H1 (cell line): ENCODE results near the gene AK5. TPM values are rescaled to one million over a fixed set of nuclear protein-coding genes. Genes with fewer than 3 reads are reported as not detected.

ENCODE experiments used
- CTCF ChIA-PET: fragments of 300-600 bp; sonication (Branson Sonifier 250); formaldehyde crosslinking; loops from one replicate; lab custom pipeline; 2021; ENCODE audit not compliant: partially characterized antibody; lab: Charles Lee
- POLR2A ChIA-PET: fragments of 300-600 bp; sonication (Branson Sonifier 250); formaldehyde crosslinking; loops from one replicate; lab custom pipeline; 2021; ENCODE audit warnings: inconsistent platforms; ENCODE audit not compliant: partially characterized antibody; lab: Charles Lee
- DNase-seq, 2 experiments: peaks; one replicate each; pipeline versions ENCODE4 v3.0.0 to v3.0.0-alpha.2; 2010 to 2022; ENCODE audit warnings: low spot score in 2 of 2, low read depth in 1 of 2, mixed read lengths in 1 of 2
- FAIRE-seq: peaks from 2 replicates; lab custom pipeline; 2011; peaks lifted over from hg19 to GRCh38; lab: Jason Lieb, UNC
- H2AFZ ChIP-seq: 2 replicates; pipeline ENCODE4 v1.8.1; 2012; ENCODE audit warnings: low read length, inconsistent platforms
- H2AK5ac ChIP-seq: 2 replicates; pipeline ENCODE4 v1.6.1; 2013; ENCODE audit warnings: low read depth, low read length
- H2BK120ac ChIP-seq: replicated peaks from 2 replicates; pipeline ENCODE3; 2013; ENCODE audit warnings: low read depth, low read length, inconsistent platforms
- H2BK12ac ChIP-seq: 2 replicates; pipeline ENCODE4 v1.6.1; 2013; ENCODE audit warnings: low read depth, low read length
- H2BK15ac ChIP-seq: 2 replicates; pipeline ENCODE4 v1.6.1; 2013; ENCODE audit warnings: low read length
- H2BK20ac ChIP-seq: 2 replicates; pipeline ENCODE4 v1.6.1; 2013; ENCODE audit warnings: low read length
- H2BK5ac ChIP-seq: 2 replicates; pipeline ENCODE4 v1.6.1; 2013; ENCODE audit warnings: low read depth, low read length
- H3K14ac ChIP-seq: 2 replicates; pipeline ENCODE4 v1.6.1; 2013; ENCODE audit warnings: inconsistent platforms; ENCODE audit not compliant: insufficient read length
- H3K18ac ChIP-seq: 2 replicates; pipeline ENCODE4 v1.6.1; 2013; ENCODE audit warnings: low read length; ENCODE audit errors: extremely low read depth
- H3K23ac ChIP-seq: 2 replicates; pipeline ENCODE4 v1.6.1; 2013; ENCODE audit warnings: inconsistent platforms; ENCODE audit not compliant: insufficient read length
- H3K23me2 ChIP-seq: 2 replicates; pipeline ENCODE4 v1.6.1; 2013; ENCODE audit warnings: low read depth, low read length
- H3K27ac ChIP-seq: 2 replicates; pipeline ENCODE4 v1.6.1; 2011; ENCODE audit warnings: low read depth, low read length, inconsistent platforms
- H3K27me3 ChIP-seq, 4 experiments: replicated peaks in 1 of 4; 1 replicate in 1 of 4; 2 replicates in 3 of 4; pipeline versions ENCODE4 v1.6.1 to v1.8.1; 2011 to 2013; ENCODE audit warnings: low read length in 3 of 4, mild to moderate bottlenecking in 3 of 4, inconsistent platforms in 2 of 4, mixed read lengths in 2 of 4, moderate library complexity in 1 of 4; ENCODE audit not compliant: control insufficient read depth in 3 of 4, insufficient read depth in 3 of 4; ENCODE audit errors: extremely low read depth in 1 of 4
- H3K36me3 ChIP-seq, 4 experiments: 2 replicates each; pipeline versions ENCODE4 v1.6.1 to v1.8.1; 2011 to 2013; ENCODE audit warnings: mild to moderate bottlenecking in 4 of 4, low read length in 3 of 4, moderate library complexity in 2 of 4, control low read depth in 1 of 4, inconsistent platforms in 1 of 4; ENCODE audit not compliant: insufficient read depth in 4 of 4, control insufficient read depth in 2 of 4
- H3K4ac ChIP-seq: replicated peaks from 2 replicates; pipeline ENCODE3; 2013; ENCODE audit warnings: low read length, low read depth, mixed read lengths, inconsistent platforms; ENCODE audit not compliant: insufficient read length
- H3K4me1 ChIP-seq, 4 experiments: replicated peaks in 1 of 4; 1 replicate in 1 of 4; 2 replicates in 3 of 4; pipeline versions ENCODE4 v1.6.1 to v1.8.1; 2011 to 2013; ENCODE audit warnings: low read length in 3 of 4, inconsistent platforms in 2 of 4, mixed read lengths in 1 of 4; ENCODE audit not compliant: insufficient read depth in 4 of 4, control insufficient read depth in 3 of 4
- H3K4me2 ChIP-seq, 2 experiments: 2 replicates each; pipeline versions ENCODE4 v1.6.1 to v1.8.1; 2011 to 2013; ENCODE audit warnings: low read depth in 2 of 2, low read length in 2 of 2, control low read depth in 1 of 2, inconsistent platforms in 1 of 2, mild to moderate bottlenecking in 1 of 2; ENCODE audit not compliant: insufficient read depth in 1 of 2
- H3K4me3 ChIP-seq, 4 experiments: fragments of 200-600, 300-600 bp in 1 of 4; sonication (generic), shearing (Covaris generic), sonication (Bioruptor Twin) in 1 of 4; 2 replicates each; pipeline versions ENCODE4 v1.5.1 to v1.8.1; 2011 to 2016; ENCODE audit warnings: low read length in 4 of 4, low read depth in 3 of 4, control low read depth in 2 of 4, inconsistent platforms in 2 of 4, mild to moderate bottlenecking in 2 of 4, mixed read lengths in 1 of 4, moderate library complexity in 1 of 4; ENCODE audit not compliant: insufficient read depth in 2 of 4; ENCODE audit errors: extremely low read depth in 1 of 4
- H3K56ac ChIP-seq: replicated peaks from 2 replicates; pipeline ENCODE3; 2013; ENCODE audit warnings: low read depth, mild to moderate bottlenecking, mixed read lengths, low read length, inconsistent platforms; ENCODE audit not compliant: insufficient read length
- H3K79me1 ChIP-seq: 2 replicates; pipeline ENCODE4 v1.6.1; 2013; ENCODE audit warnings: low read depth, low read length, control low read depth
- H3K79me2 ChIP-seq, 2 experiments: 2 replicates each; pipeline versions ENCODE4 v1.6.1 to v1.8.1; 2012 to 2013; ENCODE audit warnings: low read length in 2 of 2, mild to moderate bottlenecking in 2 of 2, inconsistent platforms in 1 of 2; ENCODE audit not compliant: insufficient read depth in 2 of 2, control insufficient read depth in 1 of 2
- H3K9ac ChIP-seq, 4 experiments: replicated peaks in 1 of 4; 1 replicate in 1 of 4; 2 replicates in 3 of 4; pipeline versions ENCODE4 v1.6.1 to v1.8.1; 2011 to 2013; ENCODE audit warnings: low read depth in 3 of 4, low read length in 3 of 4, control low read depth in 2 of 4, mild to moderate bottlenecking in 2 of 4, moderate library complexity in 2 of 4, inconsistent platforms in 1 of 4; ENCODE audit errors: extremely low read depth in 1 of 4
- H3K9me3 ChIP-seq, 2 experiments: 2 replicates each; pipeline versions ENCODE4 v1.6.1 to v1.8.1; 2012 to 2013; ENCODE audit warnings: mild to moderate bottlenecking in 2 of 2, moderate library complexity in 2 of 2, control low read depth in 1 of 2, inconsistent platforms in 1 of 2, low read depth in 1 of 2, low read length in 1 of 2, mixed read lengths in 1 of 2; ENCODE audit not compliant: insufficient read depth in 2 of 2
- H4K20me1 ChIP-seq, 2 experiments: replicated peaks in 1 of 2; 2 replicates each; pipeline versions ENCODE3 to v1.8.1; 2011 to 2013; ENCODE audit warnings: inconsistent platforms in 2 of 2, low read length in 2 of 2, mild to moderate bottlenecking in 1 of 2; ENCODE audit not compliant: insufficient read depth in 2 of 2, control insufficient read depth in 1 of 2
- H4K5ac ChIP-seq: 2 replicates; pipeline ENCODE4 v1.6.1; 2013; ENCODE audit warnings: low read length, low read depth, mixed read lengths, inconsistent platforms; ENCODE audit not compliant: insufficient read length
- H4K8ac ChIP-seq: 2 replicates; pipeline ENCODE4 v1.8.0; 2013; ENCODE audit warnings: mild to moderate bottlenecking, moderate library complexity, low read length, inconsistent platforms; ENCODE audit not compliant: insufficient read depth; ENCODE audit errors: extremely low read depth
- H4K91ac ChIP-seq: replicated peaks from 2 replicates; pipeline ENCODE3; 2013; ENCODE audit warnings: low read length, mixed read lengths, inconsistent platforms; ENCODE audit not compliant: insufficient read length
- POU5F1 ChIP-seq: IDR thresholded peaks from 2 replicates; pipeline ENCODE4 v1.6.1; 2011; ENCODE audit warnings: low read depth, mild to moderate bottlenecking, low read length, moderate library complexity
- WGBS, 2 experiments: shearing (Covaris generic) in 1 of 2; methylation state at CpG; one replicate each; pipeline versions ENCODE4 v1.1.6 to v1.1.7; 2013 to 2015; ENCODE audit warnings: low lambda C conversion rate in 2 of 2, mixed read lengths in 2 of 2, inconsistent platforms in 1 of 2, low coverage in 1 of 2, missing lambda C conversion rate in 1 of 2; ENCODE audit not compliant: insufficient replicate concordance in 2 of 2, insufficient coverage in 1 of 2, insufficient read length in 1 of 2; ENCODE audit errors: extremely low coverage in 1 of 2, missing lambda C conversion rate in 1 of 2; 5-methylcytosine and 5-hydroxymethylcytosine counted together
- polyA plus RNA-seq, 7 experiments: library from polyadenylated mRNA; depleted of rRNA in 3 of 7; stranded (reverse) in 5 of 7; unstranded in 2 of 7; fragments of >200 nt in 5 of 7; fragments of 200-250 nt in 2 of 7; gene quantifications; 1 replicate in 5 of 7; 2 replicates in 1 of 7; 4 replicates in 1 of 7; pipeline versions ENCODE4 v1.2.1 to v1.2.3, GENCODE V29; 2011 to 2013; ENCODE audit warnings: missing spikeins in 2 of 7, mixed read lengths in 2 of 7
- total RNA-seq: library from RNA; stranded (reverse); fragmentation: NEBNext Ultra II Directional; extraction: Animal tissue kit (Norgen Biotek cat#: 25700); gene quantifications from 2 replicates; pipeline ENCODE4 v1.2.1, GENCODE V29; 2021

The AK5 gene
- total and polyA plus RNA-seq, 2 of the 8 experiments (the other 6 are each of a cell fraction or from before 2014, with no cell fraction given): 2.0 to 7.1 TPM

DNA sequence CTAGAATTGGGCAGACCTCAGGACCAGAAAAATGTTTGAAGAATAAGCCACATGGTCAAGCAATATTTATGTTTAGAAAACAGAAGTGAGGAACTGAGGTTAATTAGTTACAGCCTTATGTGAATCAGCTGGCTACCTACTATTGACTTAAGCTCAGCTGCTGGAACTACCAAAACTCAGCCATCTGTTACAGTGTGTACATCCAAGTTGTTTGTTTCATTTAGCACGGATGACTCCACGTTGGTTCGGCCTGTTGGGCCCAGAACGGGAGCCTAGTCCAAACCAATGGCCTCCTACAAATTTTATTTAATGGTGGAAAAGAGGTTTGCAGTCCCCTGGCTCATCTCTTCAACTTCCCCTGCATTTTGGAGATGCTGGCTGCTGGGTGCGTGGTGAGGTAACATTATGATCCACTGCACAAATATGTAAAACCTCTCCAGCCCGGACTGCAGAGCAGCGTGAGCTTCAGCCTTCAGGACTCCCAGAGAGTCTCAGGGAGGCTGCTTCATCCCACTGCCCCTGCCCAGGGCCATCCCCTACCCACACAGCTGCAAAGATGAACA lies 257.2 kb downstream of the AK5 start:
- Histone ChIP-seq H2BK15ac (no peak overlapping the region), H3K79me1 (no peaks in the 10 kb centered on the region), H2BK20ac (no peak overlapping the region), H3K23ac (no peak overlapping the region), H2BK12ac (no peak overlapping the region), H4K20me1 (no peaks in the 10 kb centered on the region), H4K91ac (no peak overlapping the region), H3K14ac (no peak overlapping the region), H4K8ac (no peak overlapping the region), H2BK5ac (no peak overlapping the region), H3K4me2 (no peak overlapping the region), H2AFZ (no peak overlapping the region), H3K23me2 (no peaks in the 10 kb centered on the region), H3K79me2 (no peaks in the 10 kb centered on the region), H3K27me3 (no peaks in the 10 kb centered on the region), H4K5ac (no peak overlapping the region), H2AK5ac (no peak overlapping the region), H3K56ac (peak overlapping the region; percentile 2), H3K4ac (no peak overlapping the region), H3K9me3 (no peaks in the 10 kb centered on the region), H3K4me3 (no peak overlapping the region), H3K9ac (no peak overlapping the region), H3K18ac (no peak overlapping the region), H3K4me1 (no peaks in the 10 kb centered on the region), H3K36me3 (no peaks in the 10 kb centered on the region), H2BK120ac (no peak overlapping the region), H3K27ac (no peak overlapping the region)
- WGBS, 2 experiments: 94% methylated on average over 7 of the region's 7 CpGs; no CpG with 5 or more reads in 1 of the 2 experiments
- ChIA-PET CTCF (interaction anchor here (0.6 to 1.1 kb wide), 3 partner anchors 9 to 23 kb away, joined by 3 to 5 read pairs (median 3); no protein-coding TSS in a partner anchor), POLR2A (interaction anchor here (0.6 kb wide), 2 partner anchors 11 to 85 kb away, joined by 3 read pairs; no protein-coding TSS in a partner anchor)
- DNase-seq (no peak), FAIRE-seq (no peak)
- no peak for TF ChIP-seq POU5F1
